Activated CD4-positive, alpha-beta memory T cell treated with anti-CD3 and anti-CD28 coated beads, Interleukin-2, amount 10 ng/mL, durations not matched to agents 7 days and 5 days (primary cell): ENCODE data around the gene FAM32A. TPM values are rescaled to one million over a fixed set of nuclear protein-coding genes. Genes with fewer than 3 reads are reported as not detected.
"Not testable (repeated sequence)": the region's sequence is repeated elsewhere in the genome, so short reads cannot be mapped to it uniquely, and the experiment has no call there.

ENCODE experiments used
- CTCF ChIA-PET: fragments of 350-600 bp; sonication (Branson Sonifier 250); formaldehyde crosslinking; loops from one replicate; lab custom pipeline; 2021; ENCODE audit warnings: antibody characterized with exemption, inconsistent platforms; lab: Charles Lee
- POLR2A ChIA-PET: fragments of 350-600 bp; sonication (Branson Sonifier 250); formaldehyde crosslinking; loops from one replicate; lab custom pipeline; 2021; ENCODE audit warnings: antibody characterized with exemption; lab: Charles Lee
- DNase-seq: peaks from one replicate; pipeline ENCODE4 v3.0.0-alpha.2; 2020
- H3K27ac Mint-ChIP-seq: one replicate; pipeline ENCODE4 v1.8.0; 2021; ENCODE audit warnings: mild to moderate bottlenecking, mixed read lengths
- H3K27me3 Mint-ChIP-seq: one replicate; pipeline ENCODE4 v1.8.0; 2021; ENCODE audit warnings: mixed read lengths
- H3K36me3 Mint-ChIP-seq: one replicate; pipeline ENCODE4 v1.8.0; 2021; ENCODE audit warnings: low read depth, mixed read lengths
- H3K4me1 Mint-ChIP-seq: one replicate; pipeline ENCODE4 v1.8.0; 2021; ENCODE audit warnings: mixed read lengths
- H3K4me3 Mint-ChIP-seq: one replicate; pipeline ENCODE4 v1.8.0; 2021; ENCODE audit warnings: mild to moderate bottlenecking, mixed read lengths
- H3K9me3 Mint-ChIP-seq: one replicate; pipeline ENCODE4 v1.8.0; 2021; ENCODE audit warnings: mixed read lengths
- total RNA-seq, 2 experiments: library from RNA; stranded (reverse); gene quantifications; one replicate each; pipeline ENCODE4 v1.2.3, GENCODE V29; 2021

Gene FAM32A
- total RNA-seq, 2 experiments from 2014 or later: 66.0 to 70.8 TPM

GRCh38 chr19:16168465-16169081 lies 16.6 kb upstream of the FAM32A start:
- H3K9me3 Mint-ChIP-seq: peaks cover 2% of the 10 kb centered on the region
- no peaks in the 10 kb centered on the region for H3K27me3 Mint-ChIP-seq
- H3K36me3 Mint-ChIP-seq: no peaks in the 10 kb centered on the region
- ChIA-PET POLR2A (interaction anchor here (0.7 to 2.6 kb wide), 4 partner anchors 12 to 124 kb away, joined by 3 to 9 read pairs (median 6); partner anchors contain the start of gene HSH2D), CTCF (interaction anchor here (0.6 to 2.2 kb wide), 3 partner anchors 24 to 127 kb away, joined by 3 to 11 read pairs (median 8); partner anchors contain the start of gene HSH2D)
- peak overlapping the region; percentile 58 for H3K27ac Mint-ChIP-seq
- H3K4me1 Mint-ChIP-seq: peaks cover 20% of the 10 kb centered on the region
- no peak for DNase-seq
- H3K4me3 Mint-ChIP-seq: no peak overlapping the region

- no peak for DNase-seq
- H3K36me3 Mint-ChIP-seq: no peaks in the 10 kb centered on the region
- H3K27me3 Mint-ChIP-seq: no peaks in the 10 kb centered on the region
- no peak overlapping the region for H3K27ac Mint-ChIP-seq
- CTCF ChIA-PET: interaction anchor here (0.6 to 2.2 kb wide), 3 partner anchors 12 to 1597 kb away, joined by 3 to 11 read pairs (median 3); partner anchors contain the start of gene HSH2D
- POLR2A ChIA-PET: interaction anchor here (0.6 to 2.6 kb wide), 3 partner anchors 12 to 26 kb away, joined by 3 to 8 read pairs (median 3); partner anchors contain the start of genes FAM32A and HSH2D
- no peak overlapping the region for H3K4me3 Mint-ChIP-seq
- peaks cover 2% of the 10 kb centered on the region for H3K9me3 Mint-ChIP-seq
- H3K4me1 Mint-ChIP-seq: peaks cover 20% of the 10 kb centered on the region
Observed at GRCh38 chr19:16170134-16170533, 15.1 kb upstream of the FAM32A start.

GRCh38 chr19:16175954-16176353 lies 9.3 kb upstream of the FAM32A start:
- Mint-ChIP-seq H3K9me3 (no peaks in the 10 kb centered on the region), H3K27ac (no peak overlapping the region), H3K27me3 (peaks cover 5% of the 10 kb centered on the region), H3K36me3 (no peaks in the 10 kb centered on the region), H3K4me1 (peaks cover 5% of the 10 kb centered on the region), H3K4me3 (no peak overlapping the region)
- ChIA-PET CTCF (interaction anchor here (1.7 kb wide), 1 partner anchor 9 kb away, joined by 5 read pairs; the partner anchor contains the start of gene FAM32A), POLR2A (no interaction called here)
- DNase-seq: no peak

GRCh38 chr19:16178866-16179265 lies 6.3 kb upstream of the FAM32A start:
- H3K36me3 Mint-ChIP-seq, H3K9me3 Mint-ChIP-seq, DNase-seq, H3K27me3 Mint-ChIP-seq, H3K27ac Mint-ChIP-seq, H3K4me3 Mint-ChIP-seq, H3K4me1 Mint-ChIP-seq: not testable (repeated sequence)
- ChIA-PET CTCF (interaction anchor here (1.5 to 1.8 kb wide), 2 partner anchors 35 to 138 kb away, joined by 4 read pairs; partner anchors contain the start of gene HSH2D), POLR2A (interaction anchor here (1.0 kb wide), 1 partner anchor 15 kb away, joined by 3 read pairs; no protein-coding TSS in a partner anchor)

- Mint-ChIP-seq H3K36me3 (peaks cover 5% of the 10 kb centered on the region), H3K27ac (no peak overlapping the region), H3K27me3 (peaks cover 5% of the 10 kb centered on the region), H3K4me3 (no peak overlapping the region), H3K4me1 (peaks cover 16% of the 10 kb centered on the region), H3K9me3 (no peaks in the 10 kb centered on the region)
- POLR2A ChIA-PET: no interaction called here
- CTCF ChIA-PET: interaction anchor here (0.7 to 1.5 kb wide), 2 partner anchors 69 to 138 kb away, joined by 3 to 8 read pairs; no protein-coding TSS in a partner anchor
- DNase-seq: no peak
Observed at GRCh38 chr19:16180611-16181010, 4.6 kb upstream of the FAM32A start.

GRCh38 chr19:16184665-16185122 lies 516 bp upstream of the FAM32A start:
- ChIA-PET POLR2A (interaction anchor here (0.8 to 3.0 kb wide), 24 partner anchors 9 to 807 kb away, joined by 3 to 29 read pairs (median 6); partner anchors contain the start of genes AP1M1, HSH2D, KLF2 and RAB8A), CTCF (interaction anchor here (0.6 to 3.5 kb wide), 26 partner anchors 8 to 1093 kb away, joined by 3 to 31 read pairs (median 5); partner anchors contain the start of genes AP1M1, HSH2D and RAB8A)
- Mint-ChIP-seq H3K27ac (peak overlapping the region; percentile 89), H3K4me1 (peaks cover 37% of the 10 kb centered on the region), H3K9me3 (no peaks in the 10 kb centered on the region), H3K36me3 (peaks cover 25% of the 10 kb centered on the region), H3K4me3 (peak overlapping the region; percentile 97), H3K27me3 (peaks cover 3% of the 10 kb centered on the region)
- DNase-seq: no peak

GRCh38 chr19:16185768-16186123 lies 536 bp downstream of the FAM32A start:
- peaks cover 37% of the 10 kb centered on the region for H3K4me1 Mint-ChIP-seq
- ChIA-PET POLR2A (interaction anchor here (0.9 to 3.0 kb wide), 30 partner anchors 8 to 808 kb away, joined by 3 to 29 read pairs (median 5); partner anchors contain the start of genes AP1M1, HSH2D, KLF2 and RAB8A), CTCF (interaction anchor here (0.6 to 3.5 kb wide), 25 partner anchors 9 to 1094 kb away, joined by 3 to 31 read pairs (median 5); partner anchors contain the start of genes AP1M1, HSH2D and RAB8A)
- no peaks in the 10 kb centered on the region for H3K9me3 Mint-ChIP-seq
- no peaks in the 10 kb centered on the region for H3K27me3 Mint-ChIP-seq
- peak; percentile 57 for DNase-seq
- peak overlapping the region; percentile 97 for H3K4me3 Mint-ChIP-seq
- H3K36me3 Mint-ChIP-seq: peaks cover 36% of the 10 kb centered on the region
- H3K27ac Mint-ChIP-seq: peak overlapping the region; percentile 89

- Mint-ChIP-seq H3K4me3 (no peak overlapping the region), H3K4me1 (peaks cover 30% of the 10 kb centered on the region), H3K36me3 (peaks cover 50% of the 10 kb centered on the region), H3K27ac (peak overlapping the region; percentile 31), H3K27me3 (no peaks in the 10 kb centered on the region), H3K9me3 (no peaks in the 10 kb centered on the region)
- ChIA-PET POLR2A (interaction anchor here (0.9 to 1.1 kb wide), 2 partner anchors 9 to 140 kb away, joined by 3 to 4 read pairs; partner anchors contain the start of gene AP1M1), CTCF (interaction anchor here (1.4 kb wide), 1 partner anchor 147 kb away, joined by 4 read pairs; no protein-coding TSS in a partner anchor)
- no peak for DNase-seq
Observed at GRCh38 chr19:16188521-16188920, 3.3 kb downstream of the FAM32A start.

GRCh38 chr19:16190198-16190597 lies 5.0 kb downstream of the FAM32A start:
- H3K36me3 Mint-ChIP-seq: peaks cover 52% of the 10 kb centered on the region

GRCh38 chr19:16190736-16191135 lies 5.5 kb downstream of the FAM32A start:
- POLR2A ChIA-PET: interaction anchor here (1.4 kb wide), 1 partner anchor 106 kb away, joined by 3 read pairs; no protein-coding TSS in a partner anchor
- H3K9me3 Mint-ChIP-seq: no peaks in the 10 kb centered on the region

More at GRCh38 chr19:16190198-16190597, 5.0 kb downstream of the FAM32A start:
- no peaks in the 10 kb centered on the region for H3K9me3 Mint-ChIP-seq
- ChIA-PET POLR2A (no interaction called here), CTCF (no interaction called here)
- DNase-seq: no peak
- H3K27me3 Mint-ChIP-seq: no peaks in the 10 kb centered on the region
- H3K4me1 Mint-ChIP-seq: peaks cover 25% of the 10 kb centered on the region
- H3K4me3 Mint-ChIP-seq: no peak overlapping the region
- H3K27ac Mint-ChIP-seq: no peak overlapping the region

GRCh38 chr19:16191216-16191908 lies 6.2 kb downstream of the FAM32A start:
- H3K27ac Mint-ChIP-seq: no peak overlapping the region
- peaks cover 22% of the 10 kb centered on the region for H3K4me1 Mint-ChIP-seq
- DNase-seq: no peak
- ChIA-PET POLR2A (interaction anchor here (1.4 kb wide), 1 partner anchor 107 kb away, joined by 3 read pairs; no protein-coding TSS in a partner anchor), CTCF (no interaction called here)
- H3K36me3 Mint-ChIP-seq: peaks cover 47% of the 10 kb centered on the region
- no peak overlapping the region for H3K4me3 Mint-ChIP-seq
- no peaks in the 10 kb centered on the region for H3K27me3 Mint-ChIP-seq
- no peaks in the 10 kb centered on the region for H3K9me3 Mint-ChIP-seq

More at GRCh38 chr19:16190736-16191135, 5.5 kb downstream of the FAM32A start:
- H3K36me3 Mint-ChIP-seq: peaks cover 48% of the 10 kb centered on the region
- CTCF ChIA-PET: no interaction called here
- H3K4me1 Mint-ChIP-seq: peaks cover 22% of the 10 kb centered on the region
- no peaks in the 10 kb centered on the region for H3K27me3 Mint-ChIP-seq
- H3K4me3 Mint-ChIP-seq: no peak overlapping the region
- DNase-seq: no peak
- no peak overlapping the region for H3K27ac Mint-ChIP-seq

GRCh38 chr19:16193466-16193865 lies 8.3 kb downstream of the FAM32A start:
- Mint-ChIP-seq H3K9me3 (no peaks in the 10 kb centered on the region), H3K4me1 (peaks cover 23% of the 10 kb centered on the region), H3K27ac (no peak overlapping the region), H3K36me3 (peaks cover 33% of the 10 kb centered on the region), H3K27me3 (no peaks in the 10 kb centered on the region), H3K4me3 (no peak overlapping the region)
- CTCF ChIA-PET: interaction anchor here (1.0 kb wide), 1 partner anchor 153 kb away, joined by 3 read pairs; no protein-coding TSS in a partner anchor
- POLR2A ChIA-PET: interaction anchor here (0.8 to 1.1 kb wide), 3 partner anchors 8 to 137 kb away, joined by 3 to 4 read pairs (median 3); partner anchors contain the start of gene FAM32A
- DNase-seq: no peak
